ENCODE measurements around the gene GNB3. TPM values are rescaled to one million over a fixed set of nuclear protein-coding genes. Genes with fewer than 3 reads are reported as not detected.
A peak's percentile ranks its signal among the peaks of the same experiment; 100 is the strongest.
"Not testable (repeated sequence)": the region's sequence is repeated elsewhere in the genome, so short reads cannot be mapped to it uniquely, and the experiment has no call there.

GNB3 gene
- total RNA-seq, 2 donors from 2014 or later: 0.83 to 1.5 TPM

DNA sequence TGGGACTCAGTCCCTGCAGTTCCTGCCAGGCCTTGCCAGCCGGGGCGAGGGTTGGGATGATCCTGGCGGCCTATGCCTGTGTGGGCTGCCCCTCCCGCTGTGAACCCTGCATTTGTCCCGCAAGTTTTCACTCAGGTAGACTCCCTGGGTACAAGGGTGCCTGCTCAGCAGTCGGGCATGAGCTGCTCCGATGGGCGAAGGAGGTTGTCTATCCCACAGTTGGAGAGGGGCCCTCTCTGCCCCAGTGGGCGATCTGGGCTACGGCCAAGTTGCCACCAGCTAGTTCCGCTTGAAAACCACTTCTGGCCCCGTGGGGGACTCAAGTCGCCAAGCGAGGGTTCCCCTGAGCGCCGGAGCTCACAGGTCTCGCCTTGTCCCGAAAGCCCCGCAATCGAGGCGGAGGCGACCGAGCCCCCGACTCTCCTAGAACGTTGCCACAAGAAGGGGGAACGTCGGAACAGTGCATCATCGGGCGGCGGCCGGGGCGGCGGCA is 26.2 kb downstream of the GNB3 start:
- peak overlapping the region; percentile 93 to 96 for H3K27ac ChIP-seq
- no peak for DNase-seq (ENCODE audit: low spot score)
- TF ChIP-seq CTCF (IDR thresholded peaks at IDR 0.05): no peak

GRCh38 chr12:6867413-6868210 is 26.9 kb downstream of the GNB3 start, which contains the start of gene TPI1:
TSS of gene TPI1 (plus strand) at chr12:6867531. CDS start at chr12:6867567, 36 bp downstream.
- TF ChIP-seq CTCF (IDR thresholded peaks at IDR 0.05): no peak
- Histone ChIP-seq H3K36me3 (peaks cover 38% of the 10 kb centered on the region), H3K4me3 (peak within 1 kb of the TSS; percentile 71 to 93), H3K4me1 (peaks cover 0 to 49% of the 10 kb centered on the region in 2 donors), H3K9me3 (no peaks in the 10 kb centered on the region), H3K27me3 (no peaks in the 10 kb centered on the region), H3K27ac (peak within 1 kb of the TSS; percentile 93 to 96)
- peak; percentile 87 for DNase-seq (ENCODE audit: low spot score)

More for the DNA sequence above, 26.2 kb downstream of the GNB3 start:
- no peaks in the 10 kb centered on the region for H3K9me3 ChIP-seq
- peaks cover 0 to 42% of the 10 kb centered on the region in 2 donors for H3K4me1 ChIP-seq
- peak overlapping the region; percentile 71 to 93 for H3K4me3 ChIP-seq
- no peaks in the 10 kb centered on the region for H3K27me3 ChIP-seq
- peaks cover 45% of the 10 kb centered on the region for H3K36me3 ChIP-seq

- DNase-seq (ENCODE audit: low spot score): no peak
- Histone ChIP-seq H3K27ac (peak overlapping the region; percentile 93 to 96), H3K4me1 (peaks cover 0 to 51% of the 10 kb centered on the region in 2 donors), H3K9me3 (no peaks in the 10 kb centered on the region), H3K27me3 (no peaks in the 10 kb centered on the region), H3K4me3 (peak overlapping the region; percentile 71 to 93), H3K36me3 (peaks cover 30% of the 10 kb centered on the region)
- no peak for TF ChIP-seq CTCF (IDR thresholded peaks at IDR 0.05)
These were observed 27.7 kb downstream of the GNB3 start for GRCh38 chr12:6868211-6869048.

GRCh38 chr12:6869049-6870021 is 28.6 kb downstream of the GNB3 start:
- H3K36me3 ChIP-seq: peaks cover 24% of the 10 kb centered on the region
- DNase-seq (ENCODE audit: low spot score): peak; percentile 86
- TF ChIP-seq CTCF (IDR thresholded peaks at IDR 0.05): peak; percentile 92 to 95
- H3K27me3 ChIP-seq: no peaks in the 10 kb centered on the region
- H3K4me3 ChIP-seq: peak overlapping the region; percentile 71 to 93
- peaks cover 0 to 60% of the 10 kb centered on the region in 2 donors for H3K4me1 ChIP-seq
- peak overlapping the region; percentile 93 to 96 for H3K27ac ChIP-seq
- no peaks in the 10 kb centered on the region for H3K9me3 ChIP-seq

GRCh38 chr12:6870304-6870703 is 29.6 kb downstream of the GNB3 start:
- not testable (repeated sequence) for DNase-seq (ENCODE audit: low spot score); H3K9me3 ChIP-seq; H3K4me3 ChIP-seq; H3K27me3 ChIP-seq
- H3K4me1 ChIP-seq: peaks cover 0 to 61% of the 10 kb centered on the region in 2 donors
- H3K36me3 ChIP-seq: peaks cover 21% of the 10 kb centered on the region
- peak overlapping the region in 1 of 2 donors; percentile 96 for H3K27ac ChIP-seq

All from right atrium auricular region (tissue), 2 donors.